ENCODE measurements around the gene CXCR4.

- no peak for TF ChIP-seq CTCF (IDR thresholded peaks at IDR 0.05)
- no peak for TF ChIP-seq POLR2A (IDR thresholded peaks at IDR 0.05)
Observed at GRCh38 chr2:136164280-136164776, 46.4 kb upstream of the CXCR4 start.

All from Peyer's patch (tissue), 4 donors.